T-helper 1 cell (primary cell): ENCODE data around the gene LGALS9.

Experiments
- DNase-seq, 5 donors: peaks; one replicate each; pipeline ENCODE4 v3.0.0-alpha.2; 2012 to 2020
- total RNA-seq, 4 donors: gene quantifications; one replicate each; lab custom pipeline; 2026; lab: John Stamatoyannopoulos, UW

The LGALS9 gene
- total RNA-seq, result 10.0 to 19.3 (median 14.4) reads per million in 4 donors

- DNase-seq, result peak in 2 of 5 donors; percentile 15 to 55
Observed at GRCh38 chr17:27630607-27631410, at the start of gene LGALS9. Gene LGALS9 (plus strand): TSS chr17:27631188. CDS start chr17:27631266, 78 bp downstream.

DNA sequence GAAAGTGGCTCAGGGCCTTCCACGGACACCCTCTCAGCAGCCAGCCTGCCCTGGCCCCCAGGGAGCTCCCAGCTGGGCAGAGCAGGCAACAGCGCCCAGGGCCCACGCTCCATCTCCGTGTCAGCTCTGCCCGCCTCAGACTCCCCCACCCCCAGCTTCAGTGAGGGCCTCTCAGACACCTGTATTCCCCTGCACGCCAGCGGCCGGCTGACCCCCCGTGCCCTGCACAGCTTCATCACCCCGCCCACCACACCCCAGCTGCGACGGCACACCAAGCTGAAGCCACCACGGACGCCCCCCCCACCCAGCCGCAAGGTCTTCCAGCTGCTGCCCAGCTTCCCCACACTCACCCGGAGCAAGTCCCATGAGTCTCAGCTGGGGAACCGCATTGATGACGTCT lies 48.3 kb upstream of the LGALS9 start:
- no peak for DNase-seq

GRCh38 chr17:27585153-27585681 lies 45.8 kb upstream of the LGALS9 start:
- no peak for DNase-seq

- DNase-seq, result no peak
Observed at GRCh38 chr17:27585792-27586191, 45.2 kb upstream of the LGALS9 start.

GRCh38 chr17:27586203-27586721 lies 44.7 kb upstream of the LGALS9 start:
- no peak for DNase-seq

DNA sequence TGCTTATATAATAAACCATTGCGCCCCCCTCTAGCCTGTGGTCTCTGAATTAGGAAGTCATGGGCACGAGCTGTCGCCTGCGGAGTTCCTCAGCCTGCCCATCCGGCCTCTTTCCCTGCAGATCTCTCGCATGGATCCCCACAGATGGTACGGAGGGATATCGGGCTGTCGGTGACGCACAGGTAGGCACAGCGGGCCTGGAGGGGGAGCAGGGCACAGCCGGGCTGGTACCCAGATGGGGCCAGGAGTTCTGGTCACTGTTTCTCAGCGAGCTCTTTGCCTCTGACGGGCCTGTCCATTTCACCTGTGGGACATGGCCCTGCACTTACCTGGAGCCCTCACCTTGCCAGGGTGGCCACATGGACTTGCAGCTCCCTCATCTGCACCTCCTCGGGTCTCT lies 42.6 kb upstream of the LGALS9 start:
- no peak for DNase-seq

DNA sequence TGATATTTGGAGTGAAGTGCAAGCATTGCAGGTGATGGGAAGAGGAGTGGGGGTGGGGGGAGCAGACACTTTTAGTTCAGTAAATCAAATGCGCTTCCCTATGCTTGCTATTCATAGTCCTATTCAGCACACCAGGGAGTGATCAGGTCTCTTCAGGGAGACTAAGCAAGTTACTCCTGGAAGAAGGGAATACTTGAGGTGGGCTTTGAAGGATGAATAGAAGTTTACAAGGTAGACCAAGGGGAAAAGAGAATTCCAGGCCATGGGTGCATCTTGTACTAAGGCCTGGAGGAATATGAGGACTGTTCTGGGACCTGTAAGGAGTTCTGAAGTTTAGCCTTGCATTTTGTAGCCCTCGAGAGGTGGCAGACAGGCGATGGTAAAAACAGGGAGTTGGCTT lies 40.1 kb upstream of the LGALS9 start:
- DNase-seq, result no peak

DNA sequence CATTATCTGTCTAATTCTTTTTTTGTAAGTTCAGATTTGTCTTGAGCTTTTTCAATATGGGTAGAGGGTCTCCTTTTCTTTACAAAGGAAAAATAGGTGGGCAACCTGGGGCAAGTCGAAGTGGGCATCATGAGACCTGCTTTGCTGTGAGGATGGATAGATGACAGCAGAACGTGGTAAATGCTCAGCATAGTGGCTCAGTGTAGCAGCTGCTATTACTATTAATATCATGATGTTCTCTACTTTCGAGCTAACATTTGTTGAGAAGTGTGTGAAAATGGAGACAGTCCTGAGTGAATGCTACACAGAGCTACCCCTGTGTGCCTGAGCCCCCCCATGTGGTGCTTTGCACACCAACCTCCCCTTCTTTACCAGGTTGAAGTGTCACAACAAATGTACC lies 39.0 kb upstream of the LGALS9 start:
- DNase-seq, result no peak

DNA sequence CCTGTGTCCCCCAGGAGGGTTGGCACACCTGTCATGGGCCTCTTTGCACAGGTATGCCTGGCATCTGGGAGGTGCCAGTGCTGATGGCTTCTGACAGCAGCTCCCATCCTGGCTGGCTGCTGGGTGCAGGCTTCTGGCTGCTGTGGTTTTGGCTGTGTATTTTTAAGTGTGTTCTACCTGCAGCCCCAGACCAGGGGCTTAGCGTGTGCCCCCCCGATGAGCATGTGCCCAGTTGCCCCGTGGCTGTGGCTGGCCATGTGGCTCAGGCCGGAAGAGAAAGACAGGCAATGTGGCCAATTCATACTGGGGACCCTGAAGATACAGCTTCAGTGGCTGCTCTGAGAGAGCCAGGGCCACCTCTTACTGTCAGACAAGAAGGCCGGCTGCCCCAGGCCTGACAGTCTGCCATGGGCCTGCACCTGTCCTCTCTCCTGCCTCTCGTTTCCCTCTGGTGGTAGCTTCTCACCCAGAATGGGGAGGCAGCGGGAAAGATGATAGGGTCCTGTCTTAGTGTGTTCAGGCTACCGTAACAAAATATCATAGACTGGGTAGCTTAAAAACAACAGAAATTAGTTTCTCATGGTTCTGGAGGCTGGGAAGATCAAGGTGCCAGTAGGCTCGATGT lies 37.6 kb upstream of the LGALS9 start:
- DNase-seq, result no peak

DNA sequence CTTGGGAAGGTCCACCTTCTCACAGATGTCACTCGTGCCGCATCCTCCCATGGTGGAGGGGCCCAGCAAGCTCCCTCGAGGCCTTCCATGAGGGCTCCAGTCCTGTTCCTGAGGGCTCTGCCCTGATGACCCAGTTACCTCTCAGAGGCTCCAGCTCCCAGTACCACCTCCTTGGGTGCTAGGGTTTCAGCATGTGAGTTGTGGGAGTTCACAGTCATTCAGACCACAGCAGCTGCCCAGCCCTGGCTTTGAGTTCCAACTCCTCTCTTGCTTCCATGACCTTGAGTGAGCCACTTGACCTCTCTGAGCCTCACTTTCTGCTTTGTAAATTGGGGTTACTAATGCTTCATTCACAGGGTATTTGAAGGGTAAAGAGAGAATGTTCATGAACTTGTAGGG lies 37.1 kb upstream of the LGALS9 start:
- DNase-seq, result no peak

GRCh38 chr17:27595208-27595607 lies 35.8 kb upstream of the LGALS9 start:
- DNase-seq, result no peak

DNA sequence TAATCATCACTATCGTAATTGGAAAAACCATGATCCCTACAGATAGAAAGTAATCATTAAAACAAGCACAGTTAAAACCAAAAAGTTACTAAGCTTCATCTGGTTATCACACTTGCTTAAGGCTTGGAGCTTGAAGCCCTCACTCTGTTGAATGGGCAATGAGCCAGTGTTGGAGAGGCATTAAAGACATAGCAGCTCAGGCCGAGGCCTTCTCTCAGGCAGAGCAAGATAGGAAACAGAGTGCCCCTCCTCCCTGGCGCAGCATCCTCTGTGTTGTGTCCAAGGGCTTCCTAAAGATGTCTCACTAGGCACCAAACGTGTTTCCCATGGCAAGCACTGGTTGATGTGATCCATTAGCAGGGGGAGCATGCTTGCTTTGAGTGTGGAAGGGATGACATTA lies 34.9 kb upstream of the LGALS9 start:
- DNase-seq, result no peak

- DNase-seq, result no peak
Observed at GRCh38 chr17:27596566-27597187, 34.3 kb upstream of the LGALS9 start.

DNA sequence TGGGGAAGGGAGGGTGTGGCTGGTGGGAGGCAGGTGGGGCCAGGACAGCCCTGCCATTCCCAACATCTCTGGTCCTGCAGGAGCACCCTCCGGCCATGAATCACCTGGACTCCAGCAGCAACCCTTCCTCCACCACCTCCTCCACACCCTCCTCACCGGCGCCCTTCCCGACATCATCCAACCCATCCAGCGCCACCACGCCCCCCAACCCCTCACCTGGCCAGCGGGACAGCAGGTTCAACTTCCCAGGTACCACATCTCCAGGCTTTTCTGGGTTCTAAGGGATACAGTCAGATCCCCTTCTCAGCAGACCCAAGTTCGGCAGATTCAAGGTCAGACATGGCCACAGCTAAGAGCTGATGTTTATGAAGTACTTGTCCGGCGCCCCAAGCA lies 33.8 kb upstream of the LGALS9 start:
- no peak for DNase-seq

- no peak for DNase-seq
Observed at GRCh38 chr17:27597783-27598320, 33.1 kb upstream of the LGALS9 start.

- no peak for DNase-seq
Observed at GRCh38 chr17:27598337-27599050, 32.5 kb upstream of the LGALS9 start.

DNA sequence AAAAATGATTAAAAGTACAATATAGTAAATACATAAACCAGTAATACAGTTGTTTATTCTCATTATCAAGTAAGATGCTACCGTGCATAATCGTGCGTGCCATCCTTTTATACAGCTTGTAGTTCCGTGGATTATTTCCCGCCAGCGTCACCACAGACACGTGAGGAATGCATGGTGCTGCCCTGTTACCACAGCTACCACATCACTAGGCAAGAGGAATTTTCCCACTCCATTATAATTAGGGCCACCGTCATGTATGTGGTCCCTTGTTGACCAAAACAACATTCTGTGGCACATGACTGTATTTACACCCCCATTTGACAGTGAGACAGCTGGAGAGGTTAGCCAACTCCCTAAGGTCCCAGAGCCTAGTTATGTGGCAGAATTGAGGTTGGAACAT lies 30.5 kb upstream of the LGALS9 start:
- DNase-seq, result no peak

DNA sequence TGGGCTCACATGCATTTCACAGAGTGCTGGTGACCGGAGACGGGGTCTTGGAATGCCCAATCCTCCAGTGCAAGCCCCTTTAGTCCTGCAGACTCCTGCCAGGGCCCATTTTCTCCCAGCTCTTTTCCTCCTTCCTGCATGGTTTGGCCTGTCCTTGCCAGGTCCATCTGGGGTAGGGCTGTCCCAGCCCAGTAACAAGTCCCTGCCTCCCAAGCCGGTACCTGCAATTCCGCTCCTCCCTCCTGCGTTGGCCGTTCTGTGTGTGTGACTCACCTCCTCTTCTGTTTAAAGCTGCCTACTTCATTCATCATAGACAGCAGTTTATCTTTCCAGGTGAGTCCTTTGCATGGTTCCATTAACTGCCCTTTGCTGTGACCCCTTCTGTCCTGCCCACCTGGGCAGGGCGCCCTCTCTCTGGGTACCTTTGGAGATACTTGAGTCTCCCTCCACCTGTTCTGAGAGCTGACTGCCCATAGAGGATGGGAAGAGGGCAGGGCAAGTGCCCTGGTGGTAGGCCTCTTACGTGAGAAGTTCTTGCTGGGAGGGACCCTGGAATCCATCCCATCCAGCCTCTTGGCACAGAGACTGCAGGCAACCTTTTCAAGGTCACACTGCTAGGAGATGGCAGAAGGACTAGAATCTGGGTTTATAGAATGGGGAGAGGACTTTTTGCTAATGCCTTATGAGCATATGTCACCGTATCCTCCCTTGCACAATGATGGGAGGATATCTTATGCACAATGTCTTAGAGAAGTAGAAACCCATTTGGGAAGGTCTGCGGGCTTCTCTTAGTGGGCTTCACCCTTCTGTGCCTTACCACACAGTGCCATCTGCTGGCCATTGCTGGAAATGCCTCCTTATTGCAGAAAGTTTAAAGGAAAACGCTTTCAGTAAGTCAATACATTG lies 29.7 kb upstream of the LGALS9 start:
- DNase-seq, result peak; percentile 57 to 80 (median 60)

GRCh38 chr17:27601975-27602302 lies 29.0 kb upstream of the LGALS9 start:
- no peak for DNase-seq

GRCh38 chr17:27602721-27603420 lies 28.1 kb upstream of the LGALS9 start:
- peak; percentile 35 to 70 (median 55) for DNase-seq

GRCh38 chr17:27603421-27603770 lies 27.6 kb upstream of the LGALS9 start:
- no peak for DNase-seq
